Upper lobe of left lung (tissue), 4 donors: Measurements from ENCODE around the gene BABAM2.

Experiments used
- EP300 ChIP-seq, 4 donors: sonication (generic); formaldehyde crosslinking; IDR thresholded peaks; one replicate each; pipeline ENCODE4 v1.5.1; 2017; ENCODE audit warnings: antibody characterized with exemption in 4 of 4, control low read depth in 2 of 4
- POLR2A ChIP-seq, 4 donors: fragments of 450-650 bp; IDR thresholded peaks; one replicate each; pipeline ENCODE4 v1.5.1; 2016 to 2017; ENCODE audit warnings: antibody characterized with exemption in 4 of 4, mild to moderate bottlenecking in 2 of 4
- POLR2AphosphoS5 ChIP-seq, 2 donors: sonication (generic); formaldehyde crosslinking; IDR thresholded peaks; one replicate each; pipeline ENCODE4 v1.5.1; 2017; ENCODE audit warnings: antibody characterized with exemption in 2 of 2
- TF ChIP-seq, protein P1 (sequence below), 6 experiments: fragments of 450-650 bp in 4 of 6; fragments of 200-600 bp in 2 of 6; sonication (generic) in 2 of 6; IDR thresholded peaks; one replicate each; pipeline ENCODE4 v1.5.1; 2016 to 2019; ENCODE audit warnings: antibody characterized with exemption in 6 of 6

DNA sequence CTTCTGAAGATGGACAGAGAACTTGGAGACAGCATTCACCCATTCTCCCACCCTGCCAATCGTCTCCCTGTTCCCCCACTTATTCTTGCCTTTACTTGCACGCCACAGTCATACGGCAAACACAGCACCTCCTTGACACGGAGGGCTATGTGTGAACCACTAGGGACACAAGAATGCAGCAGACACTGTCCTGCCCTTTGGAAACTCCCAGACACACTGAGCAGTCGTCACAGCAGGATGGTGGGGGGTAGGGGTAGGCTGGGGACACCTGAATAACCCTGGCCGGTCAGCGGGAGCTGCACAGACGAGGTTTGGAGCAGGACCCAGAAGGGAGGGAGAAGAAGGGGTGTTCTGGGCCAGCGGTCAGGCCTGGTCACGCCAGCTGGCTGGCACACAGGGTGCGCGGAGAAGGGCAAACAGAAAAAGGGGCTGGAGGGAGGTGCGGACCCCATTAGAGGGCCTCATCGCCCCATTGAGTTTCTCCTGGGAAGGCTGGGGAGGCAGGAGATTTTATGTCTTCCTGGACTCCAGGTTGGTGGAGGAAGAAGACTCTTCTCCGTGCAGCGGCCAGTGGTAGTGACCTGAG lies 462.2 kb downstream of the BABAM2 start:
- TF ChIP-seq POLR2A (IDR thresholded peaks at IDR 0.05) = no peak
- TF ChIP-seq, protein P1, sequence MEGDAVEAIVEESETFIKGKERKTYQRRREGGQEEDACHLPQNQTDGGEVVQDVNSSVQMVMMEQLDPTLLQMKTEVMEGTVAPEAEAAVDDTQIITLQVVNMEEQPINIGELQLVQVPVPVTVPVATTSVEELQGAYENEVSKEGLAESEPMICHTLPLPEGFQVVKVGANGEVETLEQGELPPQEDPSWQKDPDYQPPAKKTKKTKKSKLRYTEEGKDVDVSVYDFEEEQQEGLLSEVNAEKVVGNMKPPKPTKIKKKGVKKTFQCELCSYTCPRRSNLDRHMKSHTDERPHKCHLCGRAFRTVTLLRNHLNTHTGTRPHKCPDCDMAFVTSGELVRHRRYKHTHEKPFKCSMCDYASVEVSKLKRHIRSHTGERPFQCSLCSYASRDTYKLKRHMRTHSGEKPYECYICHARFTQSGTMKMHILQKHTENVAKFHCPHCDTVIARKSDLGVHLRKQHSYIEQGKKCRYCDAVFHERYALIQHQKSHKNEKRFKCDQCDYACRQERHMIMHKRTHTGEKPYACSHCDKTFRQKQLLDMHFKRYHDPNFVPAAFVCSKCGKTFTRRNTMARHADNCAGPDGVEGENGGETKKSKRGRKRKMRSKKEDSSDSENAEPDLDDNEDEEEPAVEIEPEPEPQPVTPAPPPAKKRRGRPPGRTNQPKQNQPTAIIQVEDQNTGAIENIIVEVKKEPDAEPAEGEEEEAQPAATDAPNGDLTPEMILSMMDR (IDR thresholded peaks at IDR 0.05) = no peak
- no peak for TF ChIP-seq EP300 (IDR thresholded peaks at IDR 0.05)
- TF ChIP-seq POLR2AphosphoS5 (IDR thresholded peaks at IDR 0.05) = no peak
